Upper lobe of right lung (tissue), 1 donor: Measurements from ENCODE around the gene CCNY. TPM values are rescaled to one million over a fixed set of nuclear protein-coding genes. Genes with fewer than 3 reads are reported as not detected.
A peak's percentile ranks its signal among the peaks of the same experiment; 100 is the strongest.

Source experiments
- ATAC-seq: fragments of 200-7000 bp; cut with Tn5 transposase; one replicate; pipeline ENCODE4 v1.9.1; 2020; ENCODE audit warnings: mild to moderate bottlenecking, moderate library complexity
- DNase-seq: peaks from one replicate; pipeline ENCODE4 v3.0.0-alpha.2; 2020
- H3K27ac ChIP-seq: fragments of 200-600 bp; one replicate; pipeline ENCODE4 v1.8.0; 2022
- H3K27me3 ChIP-seq: fragments of 200-600 bp; one replicate; pipeline ENCODE4 v1.8.0; 2022; ENCODE audit warnings: mild to moderate bottlenecking
- H3K36me3 ChIP-seq: fragments of 200-600 bp; one replicate; pipeline ENCODE4 v1.8.0; 2022
- H3K4me1 ChIP-seq: fragments of 200-600 bp; one replicate; pipeline ENCODE4 v1.8.0; 2022
- H3K4me3 ChIP-seq: fragments of 200-600 bp; one replicate; pipeline ENCODE4 v1.8.0; 2022; ENCODE audit warnings: mild to moderate bottlenecking
- H3K9me3 ChIP-seq: fragments of 200-600 bp; one replicate; pipeline ENCODE4 v1.8.0; 2022
- CTCF ChIP-seq: fragments of 200-600 bp; IDR thresholded peaks from one replicate; pipeline ENCODE4 v1.8.0; 2022; ENCODE audit warnings: antibody characterized with exemption
- intact Hi-C: fragments of 100-400 bp; cut with DNase I; formaldehyde crosslinking; loops from one replicate; pipeline ENCODE4 v1.11.0; 2022
- total RNA-seq: library from RNA; stranded (reverse); fragmentation: NEBNext Ultra II Directional; extraction: Animal tissue kit (Norgen Biotek cat#: 25700); gene quantifications from one replicate; pipeline ENCODE4 v1.2.1, GENCODE V29; 2021
- donor health status: DM: no; HTN: yes; CAD: no; lungs with severe emphysema.

Gene CCNY
- total RNA-seq, 1 donor from 2014 or later: 85.4 TPM

GRCh38 chr10:35605191-35605590 is 268.9 kb downstream of the CCNY start, which contains the start of gene GJD4:
Gene GJD4, plus strand, starts transcription at chr10:35605341. Its CDS starts 227 bp downstream, at chr10:35605568.
- TF ChIP-seq CTCF: no peak
- H3K27ac ChIP-seq: no peak within 1 kb of the TSS
- H3K9me3 ChIP-seq: no peaks in the 10 kb centered on the region
- no peaks in the 10 kb centered on the region for H3K36me3 ChIP-seq
- H3K4me1 ChIP-seq: no peaks in the 10 kb centered on the region
- no peak for DNase-seq
- peaks cover 25% of the 10 kb centered on the region for H3K27me3 ChIP-seq
- ATAC-seq: no peak
- intact Hi-C loops: no loop called here
- no peak within 1 kb of the TSS for H3K4me3 ChIP-seq

GRCh38 chr10:35606430-35606829 is 270.1 kb downstream of the CCNY start:
- intact Hi-C loops: no loop called here
- Histone ChIP-seq H3K27ac (no peak overlapping the region), H3K27me3 (peaks cover 25% of the 10 kb centered on the region), H3K36me3 (no peaks in the 10 kb centered on the region), H3K9me3 (no peaks in the 10 kb centered on the region), H3K4me1 (no peaks in the 10 kb centered on the region), H3K4me3 (no peak overlapping the region)
- no peak for TF ChIP-seq CTCF
- no peak for ATAC-seq
- no peak for DNase-seq

GRCh38 chr10:35607475-35608327 is 271.4 kb downstream of the CCNY start:
- DNase-seq: no peak
- H3K27me3 ChIP-seq: peaks cover 25% of the 10 kb centered on the region

GRCh38 chr10:35608328-35608672 is 272.0 kb downstream of the CCNY start:
- intact Hi-C loops: no loop called here
- H3K4me1 ChIP-seq: no peaks in the 10 kb centered on the region
- TF ChIP-seq CTCF: no peak
- no peak overlapping the region for H3K27ac ChIP-seq
- H3K27me3 ChIP-seq: peaks cover 30% of the 10 kb centered on the region
- H3K36me3 ChIP-seq: no peaks in the 10 kb centered on the region
- ATAC-seq: peak; percentile 29
- H3K4me3 ChIP-seq: peak overlapping the region; percentile 53
- no peak for DNase-seq
- H3K9me3 ChIP-seq: no peaks in the 10 kb centered on the region

More at GRCh38 chr10:35607475-35608327, 271.4 kb downstream of the CCNY start:
- no peak for TF ChIP-seq CTCF
- peak; percentile 49 for ATAC-seq
- H3K36me3 ChIP-seq: no peaks in the 10 kb centered on the region
- intact Hi-C loops: no loop called here
- peak overlapping the region; percentile 53 for H3K4me3 ChIP-seq
- H3K4me1 ChIP-seq: no peaks in the 10 kb centered on the region
- H3K27ac ChIP-seq: no peak overlapping the region
- no peaks in the 10 kb centered on the region for H3K9me3 ChIP-seq

GRCh38 chr10:35611750-35612149 is 275.4 kb downstream of the CCNY start:
- intact Hi-C loops: no loop called here
- H3K4me1 ChIP-seq: no peaks in the 10 kb centered on the region
- H3K4me3 ChIP-seq: no peak overlapping the region
- TF ChIP-seq CTCF: no peak
- no peaks in the 10 kb centered on the region for H3K9me3 ChIP-seq
- no peaks in the 10 kb centered on the region for H3K36me3 ChIP-seq
- ATAC-seq: no peak
- H3K27ac ChIP-seq: no peak overlapping the region
- DNase-seq: no peak
- H3K27me3 ChIP-seq: peaks cover 25% of the 10 kb centered on the region
